A673 (cell line): Measurements from ENCODE around the gene LRRN4CL.

ENCODE experiments used
- CTCF ChIP-seq: fragments of 300-800, 200-600 bp; sonication (generic); conservative IDR thresholded peaks from 2 replicates; pipeline ENCODE4 v1.5.1; 2017; ENCODE audit warnings: low read depth, mild to moderate bottlenecking, antibody characterized with exemption, low read length, moderate library complexity, mixed read lengths
- EZH2 ChIP-seq: fragments of 200-600 bp; sonication (generic); IDR thresholded peaks from 2 replicates; pipeline ENCODE4 v1.6.1; 2017; ENCODE audit warnings: borderline replicate concordance, low read depth, mild to moderate bottlenecking, mixed read lengths, antibody characterized with exemption, low read length; ENCODE audit not compliant: poor library complexity, severe bottlenecking

- TF ChIP-seq CTCF (no peak), EZH2 (no peak)
Observed at GRCh38 chr11:62644220-62644619, 45.1 kb downstream of the LRRN4CL start.
